M059J (cell line): Measurements from ENCODE around the gene PPP1R9A. TPM values are rescaled to one million over a fixed set of nuclear protein-coding genes. Genes with fewer than 3 reads are reported as not detected.

ENCODE experiments used
- DNase-seq: peaks from one replicate; pipeline ENCODE4 v3.0.0-alpha.2; 2012; ENCODE audit warnings: low read depth
- total RNA-seq: library from RNA; depleted of rRNA; stranded (reverse); fragments of >200 nt; shearing (Covaris generic); gene quantifications from 2 replicates; pipeline ENCODE4 v1.2.3, GENCODE V29; 2014

The PPP1R9A gene
- total RNA-seq, 1 experiment from 2014 or later: 0.25 TPM

DNA sequence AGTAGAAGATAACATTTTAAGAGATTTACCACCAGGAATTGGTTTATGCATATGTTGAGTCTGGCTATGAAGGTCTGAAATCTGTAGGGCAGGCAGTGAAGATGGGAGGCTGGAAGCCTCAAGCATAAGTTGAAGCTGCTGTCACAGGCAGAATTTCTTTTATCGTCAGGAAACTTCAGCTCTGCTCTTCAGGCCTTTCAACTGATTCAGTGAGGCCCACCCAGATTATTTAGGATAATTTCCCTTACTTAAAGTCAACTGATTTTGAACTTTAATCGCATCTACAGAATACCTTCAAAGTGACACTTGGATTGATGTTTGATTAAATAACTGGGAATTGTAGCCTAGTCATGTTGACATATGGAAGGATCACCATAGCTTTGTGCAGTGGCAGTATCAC lies 190.5 kb downstream of the PPP1R9A start:
- no peak for DNase-seq

DNA sequence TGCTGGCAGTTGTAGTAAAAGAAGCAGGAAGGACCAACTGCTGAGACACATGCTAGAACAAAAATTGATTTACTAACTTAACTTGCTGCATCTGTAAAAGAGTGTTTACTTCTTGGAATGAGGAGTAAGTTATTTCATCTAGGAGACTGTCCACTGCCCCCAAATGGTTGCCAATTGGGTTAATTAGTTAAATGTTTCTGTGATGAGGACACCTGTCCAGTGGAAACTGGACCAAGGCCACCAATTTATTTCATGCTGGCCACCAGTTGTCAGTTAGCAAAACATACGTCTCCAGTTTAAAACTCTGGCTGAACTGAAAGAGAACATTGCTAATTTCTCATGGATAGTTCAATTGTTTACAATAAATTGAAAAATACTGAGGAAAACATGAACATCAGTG lies 191.7 kb downstream of the PPP1R9A start:
- no peak for DNase-seq

DNA sequence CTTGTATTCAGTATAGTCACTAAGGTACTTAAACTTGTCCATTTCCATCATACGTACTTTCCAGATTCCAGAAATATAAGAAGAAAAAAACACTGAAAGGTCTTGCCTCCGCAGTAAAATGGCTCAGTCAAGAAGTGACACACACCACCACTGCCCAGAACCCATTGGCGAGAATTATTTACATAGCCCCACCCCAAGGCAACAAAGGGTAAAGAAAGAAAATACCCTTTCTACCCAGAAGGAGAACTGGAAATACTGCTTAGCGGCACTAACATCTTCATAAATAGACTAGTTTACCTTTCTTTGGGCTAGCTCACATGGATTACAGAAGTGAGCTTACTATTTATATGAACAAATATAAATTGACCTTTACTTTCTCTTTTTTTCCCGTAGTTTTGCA lies 194.0 kb downstream of the PPP1R9A start:
- no peak for DNase-seq

DNA sequence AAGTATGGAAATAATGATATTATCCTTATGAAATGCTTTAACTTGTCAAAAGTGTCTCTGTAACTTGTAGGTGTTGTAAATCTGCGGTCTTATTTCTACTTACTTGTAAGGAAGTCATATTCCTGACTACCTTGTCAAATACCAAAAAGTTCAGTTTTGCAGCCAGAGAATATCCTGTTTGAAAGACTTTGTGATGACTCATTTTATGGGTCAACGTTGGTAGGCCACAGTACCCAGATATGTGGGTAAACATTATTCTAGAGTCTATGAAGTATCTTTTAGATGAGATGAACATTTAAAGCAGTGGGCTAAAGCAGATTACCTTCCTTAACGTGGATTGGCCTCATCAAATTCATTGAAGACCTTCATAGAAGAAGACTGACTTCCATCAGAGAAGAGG lies 195.3 kb downstream of the PPP1R9A start:
- DNase-seq: peak; percentile 65

DNA sequence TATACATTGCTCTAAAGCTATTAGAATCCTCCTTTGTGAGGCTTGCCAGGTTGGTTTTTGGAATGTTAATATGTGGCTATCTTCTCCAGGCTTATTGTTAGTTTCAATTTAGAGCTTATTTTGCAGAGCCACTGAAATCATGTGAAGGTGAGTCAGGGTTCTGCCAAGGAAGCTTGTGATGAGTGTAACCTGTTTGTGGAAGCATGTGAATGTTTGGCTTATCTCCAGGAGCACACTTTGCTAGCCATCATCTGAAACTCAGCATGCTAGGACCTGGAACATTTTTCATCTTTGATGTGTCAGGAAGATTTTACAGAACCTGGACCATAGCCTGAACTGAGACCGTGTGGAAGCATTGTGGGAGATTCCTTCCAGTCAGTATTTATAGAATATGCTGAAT lies 197.3 kb downstream of the PPP1R9A start:
- DNase-seq: peak; percentile 48

DNA sequence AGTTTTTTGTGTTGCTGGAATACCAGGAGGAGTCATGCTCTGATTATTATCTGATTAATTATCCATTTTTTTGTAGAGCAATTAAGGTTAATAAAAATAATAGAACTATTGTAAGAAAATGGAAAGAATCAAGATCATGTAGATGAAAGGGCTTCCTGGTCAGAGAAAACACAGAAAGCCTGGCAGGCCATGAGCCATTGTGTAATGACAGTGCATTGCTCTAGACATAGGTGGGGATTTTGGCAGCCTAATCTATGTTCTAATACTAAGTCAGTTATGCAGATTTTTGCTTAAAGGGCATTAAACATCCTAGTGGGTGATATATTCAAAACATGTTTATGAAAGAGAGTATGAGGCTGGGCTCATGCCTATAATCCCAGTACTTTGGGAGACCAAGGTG lies 198.2 kb downstream of the PPP1R9A start:
- DNase-seq: no peak

DNA sequence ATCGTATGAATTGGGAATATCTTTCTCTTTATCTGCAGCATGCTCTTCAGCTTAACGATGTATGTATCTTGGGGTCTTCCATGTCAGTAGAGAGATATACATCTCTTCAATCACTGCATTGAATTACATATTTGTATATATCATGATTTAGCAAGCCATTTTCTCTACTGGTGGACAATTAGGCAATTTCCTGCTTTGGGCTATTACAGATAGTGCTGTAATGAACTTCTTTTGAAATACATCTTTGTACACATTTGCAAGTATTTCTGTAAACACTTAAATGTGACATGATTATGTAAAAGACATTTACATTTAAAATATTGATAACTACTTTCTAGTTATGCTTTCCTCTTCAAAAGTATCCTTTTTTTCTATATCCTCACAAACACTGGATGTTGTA lies 199.0 kb downstream of the PPP1R9A start:
- DNase-seq: no peak

DNA sequence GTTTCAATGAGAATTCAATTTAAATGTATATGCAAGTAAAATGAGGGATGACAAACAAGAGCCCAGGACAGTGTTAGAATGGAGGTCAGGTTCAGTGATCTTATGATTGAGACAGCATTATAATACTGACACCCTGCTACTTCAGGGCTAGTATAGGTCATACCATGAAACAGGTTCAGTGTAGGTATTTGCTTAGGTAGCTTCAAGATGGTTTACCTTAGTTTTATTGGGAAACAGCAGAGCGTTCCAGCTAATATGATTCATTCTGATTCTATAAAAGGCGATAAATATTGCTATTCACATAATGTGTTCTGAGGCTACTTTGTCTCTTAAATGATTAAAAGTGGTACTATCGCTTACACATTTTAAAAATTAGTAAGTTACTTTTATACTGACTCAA lies 203.3 kb downstream of the PPP1R9A start:
- no peak for DNase-seq

DNA sequence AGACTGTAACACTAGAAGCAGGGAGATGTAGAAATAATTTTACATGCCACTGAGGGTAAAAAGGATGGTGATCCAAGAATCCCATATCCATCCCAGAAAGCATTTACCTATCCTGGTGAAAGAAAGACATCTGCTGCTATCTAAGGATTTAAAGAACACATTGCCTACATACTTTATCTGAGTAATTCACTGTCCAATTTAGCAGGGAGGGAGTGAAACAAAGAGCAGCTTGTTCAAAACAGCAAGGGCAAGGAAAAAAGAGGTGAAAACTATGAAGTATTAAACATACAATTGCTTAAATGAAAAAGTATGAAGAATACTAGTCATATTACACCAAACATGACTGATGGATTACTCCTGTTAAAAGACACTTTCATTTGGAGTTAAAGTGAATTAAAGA lies 206.2 kb downstream of the PPP1R9A start:
- DNase-seq: no peak

DNA sequence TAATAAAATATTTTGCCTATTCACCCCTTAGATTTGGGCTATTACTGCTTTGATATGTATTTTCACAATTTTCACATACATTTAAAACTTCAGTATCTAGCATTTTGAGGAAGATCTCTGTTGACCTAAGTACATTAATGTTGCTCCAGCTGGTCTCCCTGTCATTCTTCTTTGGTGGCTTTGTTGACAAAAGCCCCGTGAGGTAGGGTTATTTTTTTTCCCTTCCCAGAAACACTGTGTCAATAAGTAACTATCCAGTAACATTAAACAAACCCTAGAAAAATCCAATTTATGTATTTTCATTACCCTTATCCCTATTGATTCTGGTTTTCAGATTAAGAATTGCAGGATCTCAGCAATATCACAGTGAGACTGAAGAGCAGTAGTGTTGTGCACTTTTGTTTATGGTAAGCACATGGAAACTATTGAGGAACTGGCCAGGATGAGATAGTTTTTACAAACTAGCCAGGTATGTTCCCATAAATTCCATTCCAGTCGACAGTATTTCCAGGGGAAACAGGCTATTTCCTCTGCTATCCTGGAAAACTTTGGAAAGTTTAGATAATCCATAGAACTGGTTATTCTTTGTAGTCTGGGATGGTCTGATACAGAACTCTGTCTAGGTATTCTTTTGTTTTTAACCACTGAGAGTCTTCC lies 218.8 kb downstream of the PPP1R9A start:
- DNase-seq: no peak

DNA sequence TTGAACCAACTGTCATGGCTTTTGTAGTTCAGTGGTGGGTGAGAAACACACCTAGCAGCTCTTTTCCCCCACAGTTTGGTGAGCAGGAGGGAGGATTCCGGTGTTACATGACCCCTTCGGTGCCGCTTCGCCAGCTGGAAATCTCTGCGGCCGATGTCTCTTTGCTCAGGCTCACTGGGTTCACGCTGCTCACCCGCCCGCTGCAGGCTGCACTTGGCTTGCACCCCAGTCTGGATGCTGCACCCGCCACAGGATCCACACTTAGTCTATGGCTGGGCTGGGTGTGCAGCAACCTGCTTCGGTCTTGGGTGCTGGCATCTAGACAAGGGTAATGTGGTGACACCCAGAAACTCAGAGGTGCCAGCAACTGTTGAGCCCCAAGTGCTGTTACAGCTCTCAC lies 225.1 kb downstream of the PPP1R9A start:
- no peak for DNase-seq

DNA sequence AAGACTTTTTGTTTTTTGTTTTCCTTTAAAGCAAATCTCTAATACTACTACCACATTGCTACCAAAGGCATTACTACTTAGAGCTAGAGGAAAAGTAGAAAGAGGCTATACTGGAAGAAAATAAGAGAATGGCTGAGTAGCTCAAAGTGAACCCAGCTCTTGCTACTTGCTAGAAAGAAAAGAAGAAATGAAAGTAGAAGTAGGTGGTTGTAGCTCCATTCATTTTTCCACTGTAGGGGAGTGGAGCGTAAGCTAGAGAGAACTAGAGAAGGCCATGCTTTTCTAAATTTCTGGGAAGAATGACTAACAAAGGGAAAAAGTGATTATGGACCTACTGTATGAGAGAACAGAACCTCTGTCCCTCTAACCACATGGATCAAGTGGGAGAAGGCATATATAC lies 232.5 kb downstream of the PPP1R9A start:
- DNase-seq: no peak

DNA sequence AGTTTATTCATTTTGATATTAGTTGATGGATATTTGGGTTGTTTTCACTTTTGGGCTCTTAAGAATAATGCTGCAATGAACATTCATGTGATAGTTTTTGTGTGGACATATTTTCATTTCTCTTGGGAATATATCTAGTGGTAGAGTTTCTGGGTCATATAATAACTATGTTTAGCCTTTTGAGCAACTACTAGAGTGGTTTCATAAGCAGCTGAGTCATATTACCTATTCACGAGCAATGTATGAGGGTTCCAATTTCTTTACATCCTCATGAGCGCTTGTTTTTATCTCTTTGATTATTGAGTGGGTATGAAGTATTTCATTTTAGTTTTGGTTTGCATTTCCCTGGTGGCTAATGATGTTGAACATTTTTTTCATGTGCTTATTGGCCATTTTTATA lies 234.4 kb downstream of the PPP1R9A start:
- no peak for DNase-seq

DNA sequence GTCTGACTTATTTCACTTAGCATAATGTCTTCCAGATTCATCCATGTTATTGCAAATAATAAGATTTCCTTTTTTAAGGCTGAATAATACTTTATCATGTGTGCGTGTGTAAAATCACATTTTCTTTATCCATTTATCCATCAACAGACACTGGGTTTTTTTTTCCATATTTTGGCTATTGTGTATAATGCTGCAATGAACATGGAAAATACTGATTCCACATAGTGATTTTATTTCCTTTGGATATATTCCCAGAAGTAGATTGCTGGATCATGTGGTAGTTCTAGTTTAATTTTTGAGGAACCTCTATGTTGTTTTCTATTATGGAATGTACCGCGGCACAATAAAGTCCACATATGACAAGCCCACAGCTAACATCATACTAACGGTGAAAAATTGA lies 236.9 kb downstream of the PPP1R9A start:
- no peak for DNase-seq

DNA sequence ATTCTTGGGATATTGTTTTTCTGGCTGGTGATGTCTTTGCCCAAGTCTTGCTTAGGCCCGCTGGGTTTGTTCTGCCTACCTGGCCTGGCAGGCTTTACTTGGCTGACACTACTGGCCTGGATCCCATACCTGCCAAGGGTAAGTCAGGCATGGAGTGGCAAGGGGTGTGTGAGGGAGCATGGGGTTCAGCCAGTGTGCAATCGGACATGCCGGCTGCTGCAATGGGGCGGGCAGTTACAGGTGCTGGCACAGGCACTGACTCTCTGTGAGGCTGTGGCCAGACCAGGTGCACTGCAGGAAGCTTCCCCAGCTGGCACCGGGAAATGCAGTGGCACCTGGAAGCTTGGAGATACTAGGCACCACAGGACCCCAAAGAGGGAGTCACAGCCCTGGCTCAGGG lies 248.6 kb downstream of the PPP1R9A start:
- no peak for DNase-seq

DNA sequence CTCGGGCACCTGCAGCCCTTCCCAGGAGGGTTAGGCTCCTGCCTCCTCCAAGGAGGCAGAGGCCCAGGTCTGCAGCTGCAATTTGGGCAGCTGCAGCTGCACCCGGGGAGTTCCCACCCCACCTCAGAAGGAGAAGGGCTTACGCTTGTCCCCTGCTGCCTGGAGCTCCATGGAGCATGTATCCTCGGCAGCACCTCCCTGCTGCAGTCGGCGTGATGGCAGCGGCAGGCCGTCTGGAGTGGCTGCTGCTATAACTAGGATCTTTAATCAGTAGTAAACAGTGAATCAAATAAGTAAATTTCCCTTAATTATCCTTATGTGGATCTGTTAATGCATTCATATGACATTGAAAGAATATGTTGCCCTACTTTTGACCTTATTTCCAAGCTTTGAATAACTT lies 250.0 kb downstream of the PPP1R9A start:
- DNase-seq: no peak

DNA sequence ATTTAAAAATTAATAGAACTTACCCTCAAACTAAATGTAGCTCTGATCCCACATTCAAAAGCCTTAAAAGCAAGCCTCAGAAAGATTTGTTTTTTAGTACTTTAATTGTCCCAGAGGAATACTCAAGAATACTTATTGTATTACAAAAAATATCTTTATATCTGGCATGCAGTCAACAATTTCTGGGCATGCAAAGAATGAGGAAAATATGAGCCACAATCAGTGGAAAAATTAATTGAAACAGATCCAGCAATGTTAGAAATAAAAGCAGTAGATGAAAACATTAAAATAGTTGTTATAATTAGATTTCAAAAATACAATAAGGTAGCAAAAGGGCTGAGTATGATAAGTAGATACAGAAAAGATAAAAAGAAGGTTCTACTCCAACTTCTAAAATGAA lies 262.3 kb downstream of the PPP1R9A start:
- DNase-seq: no peak

DNA sequence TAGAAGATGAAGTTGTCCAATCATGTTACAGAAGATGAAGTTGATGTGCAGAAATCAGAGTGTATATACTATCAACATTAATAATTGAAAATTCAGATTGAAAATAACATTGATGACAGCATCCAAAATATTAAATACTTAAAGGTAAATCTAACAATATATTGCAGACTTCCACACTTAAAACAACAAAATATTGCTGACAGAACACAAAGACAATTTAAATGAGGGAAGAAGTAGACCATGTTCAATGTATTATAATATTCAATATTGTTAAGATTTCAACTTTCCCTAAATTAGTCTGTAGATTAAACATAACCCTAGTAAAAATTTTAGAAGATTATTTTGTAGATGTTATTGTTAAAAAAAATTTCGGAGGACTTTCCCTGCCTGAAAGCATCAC lies 265.0 kb downstream of the PPP1R9A start:
- DNase-seq: no peak

DNA sequence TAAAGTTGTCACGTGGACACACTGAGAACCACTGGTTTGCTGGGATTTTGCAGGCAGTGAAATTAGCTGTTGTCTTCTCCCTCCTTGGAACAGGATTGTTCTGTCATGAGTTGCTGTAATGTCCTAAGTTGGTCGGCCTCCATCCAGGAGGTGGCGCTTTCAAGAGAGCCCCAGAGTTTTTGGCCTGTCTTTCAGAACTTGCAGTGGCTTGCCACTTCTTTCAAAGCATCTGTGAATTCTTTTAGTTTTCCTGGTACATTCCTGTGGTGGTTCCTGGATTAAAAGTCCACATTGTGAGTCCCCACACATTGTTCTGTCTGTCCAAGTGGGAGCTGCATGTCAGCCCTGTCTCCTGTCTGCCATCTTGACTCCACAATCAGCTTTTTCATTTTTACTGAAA lies 283.1 kb downstream of the PPP1R9A start:
- peak; percentile 40 for DNase-seq

DNA sequence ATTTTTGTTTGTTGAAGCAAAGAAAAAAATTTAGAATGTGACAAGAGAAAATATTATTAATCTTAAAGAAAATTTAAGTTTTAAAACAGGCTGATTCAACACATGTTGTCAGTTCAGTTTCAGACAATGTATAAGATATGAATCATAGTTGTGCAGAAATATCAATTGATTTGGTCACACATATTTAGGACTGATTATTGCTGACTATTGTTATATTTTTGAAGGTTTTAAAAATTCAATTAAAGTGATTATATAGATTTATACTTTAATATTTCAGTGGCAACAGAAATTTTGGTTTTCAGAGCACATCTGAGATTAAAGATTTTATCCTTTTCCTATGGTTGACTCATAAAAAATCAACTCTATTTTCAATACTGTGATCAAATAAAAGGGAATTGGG lies 284.4 kb downstream of the PPP1R9A start:
- no peak for DNase-seq

DNA sequence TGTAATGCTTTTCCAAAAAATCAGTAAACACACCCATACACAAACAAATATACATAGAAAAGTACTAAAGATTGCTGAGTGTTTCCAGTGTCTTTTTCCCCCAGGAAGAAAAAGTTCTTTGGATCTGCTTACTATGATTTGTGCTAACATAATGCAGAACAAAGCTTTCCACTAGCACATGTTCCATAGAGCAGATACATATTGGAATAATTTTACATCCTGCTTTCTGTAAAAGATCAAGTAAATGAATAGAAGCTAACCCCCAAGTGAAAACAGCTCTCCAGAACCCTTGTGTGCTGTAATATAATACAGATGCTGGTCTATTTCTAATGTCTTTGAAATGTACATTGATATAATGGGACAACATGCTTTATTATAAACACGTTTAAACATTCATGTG lies 291.5 kb downstream of the PPP1R9A start:
- no peak for DNase-seq

DNA sequence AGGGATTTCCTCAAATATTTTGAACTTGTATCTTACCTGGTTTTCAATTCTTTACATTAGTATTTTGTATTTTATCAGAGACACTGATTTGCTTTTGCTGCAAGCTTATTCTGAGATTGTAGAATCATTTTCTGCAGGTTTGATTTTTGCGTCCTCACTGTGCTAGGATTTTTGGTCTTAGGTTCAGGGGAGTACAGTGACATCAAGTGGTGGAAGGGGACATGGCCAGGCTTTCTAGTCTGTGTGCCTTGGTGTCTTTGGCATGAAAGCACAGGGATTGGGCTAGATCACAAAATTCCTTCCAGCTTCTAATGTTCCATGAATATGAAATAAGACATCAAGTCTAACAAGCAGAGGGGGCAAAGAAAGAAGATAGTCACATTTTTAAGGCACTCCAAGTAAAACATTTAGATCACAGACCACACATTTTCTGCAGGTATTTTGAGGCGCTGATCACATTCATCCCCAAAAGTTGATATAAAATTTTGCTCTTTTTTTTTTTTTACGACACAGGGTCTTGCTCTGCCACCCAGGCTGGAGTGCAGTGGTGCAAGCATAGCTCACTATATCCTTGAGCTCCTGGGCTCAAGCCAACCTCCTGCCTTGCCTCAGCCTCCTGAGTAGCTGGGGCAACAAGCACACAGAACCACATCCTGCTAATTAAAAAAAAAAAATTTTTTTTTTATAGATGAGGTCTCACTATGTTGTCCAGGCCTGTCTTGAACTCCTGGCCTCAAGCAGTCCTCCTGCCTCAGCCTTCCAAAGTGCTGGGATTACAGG lies 292.6 kb downstream of the PPP1R9A start:
- peak; percentile 52 for DNase-seq

DNA sequence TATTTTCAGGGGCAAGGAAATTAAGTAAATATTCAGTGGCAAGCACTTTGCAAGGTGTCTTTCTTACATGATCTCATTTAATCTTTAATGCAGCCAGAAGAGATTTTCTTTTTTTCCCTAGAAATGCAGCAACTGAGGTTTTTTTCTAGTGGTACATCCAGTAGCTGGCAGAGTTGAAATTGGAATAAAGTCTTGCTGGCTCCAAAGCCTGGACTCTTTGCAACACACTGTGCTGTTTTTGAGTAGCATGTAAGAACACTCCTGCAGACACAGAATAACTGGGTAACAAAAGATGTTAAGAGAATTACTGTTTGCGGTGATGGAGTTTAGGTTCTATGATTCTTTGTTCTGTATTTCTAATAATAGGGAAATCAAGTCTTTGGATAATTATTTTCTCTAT lies 293.3 kb downstream of the PPP1R9A start:
- no peak for DNase-seq

DNA sequence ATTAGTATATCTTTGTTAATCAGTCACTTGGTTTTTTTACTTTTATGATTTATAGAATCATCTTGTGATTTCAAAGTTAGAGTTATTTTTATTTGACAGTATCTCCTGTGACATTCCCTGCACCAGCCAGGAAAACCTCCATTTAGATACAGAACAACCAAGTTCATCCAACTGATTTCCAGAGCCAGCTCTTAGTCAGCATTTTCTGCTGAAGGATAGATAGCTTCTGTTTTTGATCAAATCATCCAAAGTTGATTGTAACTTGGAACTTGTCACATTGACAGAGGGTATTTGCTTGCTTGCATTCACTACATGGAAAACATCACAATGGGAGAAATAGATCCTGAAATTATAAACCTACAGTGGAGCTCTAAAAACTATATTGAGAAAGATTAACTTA lies 294.3 kb downstream of the PPP1R9A start:
- DNase-seq: no peak
